Colonic mucosa (tissue), 4 donors: ENCODE results near the gene TCF7L2. TPM values are rescaled to one million over a fixed set of nuclear protein-coding genes. Genes with fewer than 3 reads are reported as not detected.

Experiments used
- DNase-seq: peaks from one replicate; pipeline ENCODE4 v3.0.0-alpha.2; 2020
- H3K27ac ChIP-seq: fragments of 200-600 bp; one replicate; pipeline ENCODE4 v1.8.0; 2021
- H3K27me3 ChIP-seq: fragments of 200-600 bp; one replicate; pipeline ENCODE4 v1.8.0; 2021
- H3K36me3 ChIP-seq: fragments of 200-600 bp; one replicate; pipeline ENCODE4 v1.8.0; 2021
- H3K4me1 ChIP-seq: fragments of 200-600 bp; one replicate; pipeline ENCODE4 v1.8.0; 2021; ENCODE audit warnings: mild to moderate bottlenecking
- H3K4me3 ChIP-seq: fragments of 200-600 bp; one replicate; pipeline ENCODE4 v1.8.0; 2021
- H3K9ac ChIP-seq, 2 donors: one replicate each; pipeline ENCODE4 v1.7.0; 2013; ENCODE audit warnings: control low read depth in 2 of 2, low read depth in 2 of 2, low read length in 2 of 2
- H3K9me3 ChIP-seq: fragments of 200-600 bp; one replicate; pipeline ENCODE4 v1.8.0; 2021
- intact Hi-C: fragments of 100-400 bp; cut with DNase I; formaldehyde crosslinking; loops from one replicate; pipeline ENCODE4 v1.14.1; 2022
- total RNA-seq, 2 donors: library from RNA; stranded (reverse); fragmentation: NEBNext Ultra II Directional in 1 of 2; extraction: Animal tissue kit (Norgen Biotek cat#: 25700) in 1 of 2; gene quantifications; one replicate each; pipeline ENCODE4 v1.2.1, GENCODE V29; 2021
- TF ChIP-seq, protein P1 (sequence below): fragments of 200-600 bp; IDR thresholded peaks from one replicate; pipeline ENCODE4 v1.8.0; 2022; ENCODE audit warnings: antibody characterized with exemption, mild to moderate bottlenecking
- donor health status: healthy.
- donor health status: DM: no; HTN: no; CAD: no.
- donor health status: DM: no; HTN: no; CAD: no.

Gene TCF7L2
- total RNA-seq, 2 donors from 2014 or later: 65.1 to 98.9 TPM

DNA sequence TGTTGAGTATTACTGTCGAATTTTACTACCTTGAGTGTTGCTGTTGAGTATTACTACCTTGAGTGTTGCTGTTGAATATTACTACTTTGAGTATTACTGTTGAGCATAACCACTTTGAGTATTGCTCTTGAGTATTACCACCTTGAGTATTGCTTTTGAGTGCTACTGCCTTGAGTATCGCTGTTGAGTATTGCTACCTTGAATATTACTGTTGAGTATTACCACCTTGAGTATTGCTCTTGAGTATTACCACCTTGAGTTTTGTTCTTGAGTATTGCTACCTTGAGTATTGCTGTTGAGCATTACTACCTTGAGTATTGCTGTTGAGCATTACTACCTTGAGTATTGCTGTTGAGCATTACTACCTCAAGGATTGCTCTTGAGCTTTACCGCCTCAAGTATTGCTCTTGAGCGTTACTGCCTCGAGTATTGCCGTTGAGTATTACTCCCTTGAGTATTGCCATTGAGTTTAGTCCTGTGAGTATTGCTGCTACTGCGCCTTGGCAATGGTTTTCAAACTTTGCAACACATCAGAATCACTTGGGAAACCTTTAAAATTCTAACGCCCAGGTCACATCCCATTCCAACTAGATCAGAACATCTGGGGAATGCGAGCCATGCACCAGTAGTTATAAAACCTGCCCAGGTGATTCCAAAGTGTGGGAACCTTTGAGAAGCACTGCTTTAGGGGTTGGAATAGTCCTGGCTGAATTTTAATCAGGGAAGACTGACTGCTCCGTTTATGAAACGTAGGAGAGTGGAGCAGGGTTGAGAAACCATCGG, 61.7 kb downstream of the TCF7L2 start:
- no peak for DNase-seq
- H3K27ac ChIP-seq: no peak overlapping the region
- intact Hi-C loops: no loop called here
- no peak overlapping the region for H3K4me3 ChIP-seq
- no peaks in the 10 kb centered on the region for H3K36me3 ChIP-seq
- no peaks in the 10 kb centered on the region for H3K9me3 ChIP-seq
- H3K9ac ChIP-seq: no peak overlapping the region
- TF ChIP-seq, protein P1, sequence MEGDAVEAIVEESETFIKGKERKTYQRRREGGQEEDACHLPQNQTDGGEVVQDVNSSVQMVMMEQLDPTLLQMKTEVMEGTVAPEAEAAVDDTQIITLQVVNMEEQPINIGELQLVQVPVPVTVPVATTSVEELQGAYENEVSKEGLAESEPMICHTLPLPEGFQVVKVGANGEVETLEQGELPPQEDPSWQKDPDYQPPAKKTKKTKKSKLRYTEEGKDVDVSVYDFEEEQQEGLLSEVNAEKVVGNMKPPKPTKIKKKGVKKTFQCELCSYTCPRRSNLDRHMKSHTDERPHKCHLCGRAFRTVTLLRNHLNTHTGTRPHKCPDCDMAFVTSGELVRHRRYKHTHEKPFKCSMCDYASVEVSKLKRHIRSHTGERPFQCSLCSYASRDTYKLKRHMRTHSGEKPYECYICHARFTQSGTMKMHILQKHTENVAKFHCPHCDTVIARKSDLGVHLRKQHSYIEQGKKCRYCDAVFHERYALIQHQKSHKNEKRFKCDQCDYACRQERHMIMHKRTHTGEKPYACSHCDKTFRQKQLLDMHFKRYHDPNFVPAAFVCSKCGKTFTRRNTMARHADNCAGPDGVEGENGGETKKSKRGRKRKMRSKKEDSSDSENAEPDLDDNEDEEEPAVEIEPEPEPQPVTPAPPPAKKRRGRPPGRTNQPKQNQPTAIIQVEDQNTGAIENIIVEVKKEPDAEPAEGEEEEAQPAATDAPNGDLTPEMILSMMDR: no peak
- no peaks in the 10 kb centered on the region for H3K27me3 ChIP-seq
- H3K4me1 ChIP-seq: no peaks in the 10 kb centered on the region

DNA sequence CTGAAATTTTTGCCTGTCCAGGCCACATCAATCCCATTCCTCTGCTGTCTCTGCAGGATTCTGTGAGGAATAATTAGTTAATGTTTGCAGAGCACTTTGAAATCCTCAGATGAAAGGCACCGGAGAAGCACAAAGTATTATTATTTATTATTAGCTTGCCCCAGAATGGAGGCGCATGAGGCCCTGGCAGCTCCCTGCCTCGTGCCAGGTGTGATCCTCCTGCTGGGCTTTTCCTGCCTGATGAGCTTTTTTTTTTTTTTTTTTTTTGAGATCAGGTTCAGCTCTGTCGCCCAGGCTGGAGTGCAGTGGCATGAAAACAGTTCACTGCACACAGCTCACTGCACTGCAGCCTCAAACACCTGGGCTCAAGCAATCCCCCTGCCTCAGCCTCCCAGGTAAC, 65.2 kb downstream of the TCF7L2 start:
- Histone ChIP-seq H3K9me3 (no peaks in the 10 kb centered on the region), H3K27me3 (no peaks in the 10 kb centered on the region), H3K36me3 (no peaks in the 10 kb centered on the region), H3K27ac (no peak overlapping the region), H3K4me1 (peaks cover 22% of the 10 kb centered on the region), H3K9ac (no peak overlapping the region), H3K4me3 (no peak overlapping the region)
- DNase-seq: no peak
- TF ChIP-seq, protein P1: no peak
- intact Hi-C loops: no loop called here

DNA sequence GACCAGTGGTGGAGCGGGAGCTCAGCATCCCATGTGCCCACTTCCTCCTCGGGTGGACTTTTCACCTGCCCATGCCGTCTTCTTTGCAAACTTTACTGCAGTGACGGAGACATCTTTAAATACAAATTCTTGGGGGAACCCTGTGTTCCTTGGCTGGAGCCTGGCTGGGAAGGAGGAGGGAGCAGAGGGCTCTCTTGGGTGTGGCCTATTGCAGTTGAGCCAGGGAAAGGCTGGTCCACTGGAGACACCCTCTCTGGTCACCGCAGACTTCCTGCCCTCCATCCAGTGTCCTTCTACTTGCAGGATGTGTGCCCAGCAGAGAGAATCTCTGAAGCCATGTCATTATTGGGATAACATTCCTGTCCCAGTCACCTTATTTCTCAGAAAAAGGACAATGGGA, 67.3 kb downstream of the TCF7L2 start:
- DNase-seq: no peak
- Histone ChIP-seq H3K36me3 (no peaks in the 10 kb centered on the region), H3K4me1 (peaks cover 25% of the 10 kb centered on the region), H3K4me3 (no peak overlapping the region), H3K9me3 (no peaks in the 10 kb centered on the region), H3K9ac (no peak overlapping the region), H3K27ac (no peak overlapping the region), H3K27me3 (no peaks in the 10 kb centered on the region)
- TF ChIP-seq, protein P1: no peak
- intact Hi-C loops: no loop called here

DNA sequence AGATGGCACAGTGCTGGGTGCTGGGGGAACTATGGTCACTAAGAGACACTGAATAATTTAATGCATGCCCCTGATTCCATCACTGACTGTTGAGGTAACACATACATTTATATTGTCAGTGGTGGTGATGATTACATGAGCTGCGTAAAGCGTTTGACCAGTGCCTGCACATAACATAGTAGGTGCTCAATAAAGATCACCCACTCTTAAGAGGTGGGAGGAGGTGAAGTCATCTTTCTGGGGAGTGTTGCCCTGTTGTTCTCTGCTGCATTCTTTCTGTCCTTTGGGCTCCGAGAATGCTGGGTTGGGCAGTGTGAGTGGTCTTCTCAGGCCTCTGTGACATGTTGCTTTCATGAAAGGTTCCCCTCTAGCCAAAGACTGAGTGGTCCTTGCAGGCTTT, 68.0 kb downstream of the TCF7L2 start:
- Histone ChIP-seq H3K4me1 (peaks cover 25% of the 10 kb centered on the region), H3K27me3 (no peaks in the 10 kb centered on the region), H3K4me3 (no peak overlapping the region), H3K27ac (no peak overlapping the region), H3K9me3 (no peaks in the 10 kb centered on the region), H3K9ac (no peak overlapping the region), H3K36me3 (no peaks in the 10 kb centered on the region)
- no peak for DNase-seq
- TF ChIP-seq, protein P1: no peak
- intact Hi-C loops: no loop called here

DNA sequence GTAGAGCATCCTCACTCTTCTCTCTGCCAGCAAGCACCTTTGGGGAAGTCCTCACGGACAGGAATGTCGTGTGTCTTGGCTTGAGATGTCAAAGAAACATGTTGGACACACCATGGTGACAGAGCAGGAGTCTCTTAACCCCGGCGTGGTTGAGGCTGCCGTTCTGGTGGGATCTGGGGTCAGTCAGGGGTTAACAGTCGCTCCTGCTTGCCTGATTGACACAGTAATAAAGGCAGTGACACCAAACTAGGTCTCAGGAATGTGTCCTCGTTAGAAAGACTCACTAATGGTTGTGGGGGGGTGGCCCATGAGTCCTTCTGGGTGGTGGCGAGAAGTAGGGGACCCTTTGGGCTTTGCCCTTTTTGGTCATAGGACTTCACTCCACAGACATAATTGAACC, 69.0 kb downstream of the TCF7L2 start:
- no peak for DNase-seq
- intact Hi-C loops: no loop called here
- TF ChIP-seq, protein P1: no peak
- Histone ChIP-seq H3K27ac (peak overlapping the region; percentile 44), H3K9ac (peak overlapping the region in 1 of 2 donors; percentile 21), H3K36me3 (no peaks in the 10 kb centered on the region), H3K4me1 (peaks cover 25% of the 10 kb centered on the region), H3K9me3 (no peaks in the 10 kb centered on the region), H3K27me3 (no peaks in the 10 kb centered on the region), H3K4me3 (no peak overlapping the region)
